GM12801 (cell line): ENCODE measurements around the gene EXTL1.

ENCODE experiments used
- TF ChIP-seq, protein P1 (sequence below): IDR thresholded peaks from one replicate; pipeline ENCODE4 v1.5.1; 2011; ENCODE audit warnings: control low read depth; ENCODE audit not compliant: insufficient read length; ENCODE audit errors: extremely low read depth

The EXTL1 gene

DNA sequence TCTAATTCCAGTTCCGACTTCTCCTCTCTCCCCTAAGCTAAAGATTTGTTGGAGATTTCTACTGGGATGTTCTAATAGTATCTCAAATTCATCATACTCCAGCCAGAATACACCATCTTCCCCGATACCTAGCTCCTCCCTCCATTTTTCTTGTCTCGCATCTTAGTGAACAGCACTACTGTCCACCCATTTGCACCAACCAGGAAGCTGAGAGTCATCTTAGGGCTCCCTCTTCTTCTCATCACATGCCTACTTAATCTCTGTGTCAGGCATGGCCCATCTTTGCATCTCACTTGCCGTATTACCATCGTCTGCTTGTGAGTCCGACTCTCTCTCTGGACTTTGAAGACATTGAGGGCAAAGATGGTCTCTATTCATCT, 49.4 kb downstream of the EXTL1 start:
- TF ChIP-seq, protein P1, sequence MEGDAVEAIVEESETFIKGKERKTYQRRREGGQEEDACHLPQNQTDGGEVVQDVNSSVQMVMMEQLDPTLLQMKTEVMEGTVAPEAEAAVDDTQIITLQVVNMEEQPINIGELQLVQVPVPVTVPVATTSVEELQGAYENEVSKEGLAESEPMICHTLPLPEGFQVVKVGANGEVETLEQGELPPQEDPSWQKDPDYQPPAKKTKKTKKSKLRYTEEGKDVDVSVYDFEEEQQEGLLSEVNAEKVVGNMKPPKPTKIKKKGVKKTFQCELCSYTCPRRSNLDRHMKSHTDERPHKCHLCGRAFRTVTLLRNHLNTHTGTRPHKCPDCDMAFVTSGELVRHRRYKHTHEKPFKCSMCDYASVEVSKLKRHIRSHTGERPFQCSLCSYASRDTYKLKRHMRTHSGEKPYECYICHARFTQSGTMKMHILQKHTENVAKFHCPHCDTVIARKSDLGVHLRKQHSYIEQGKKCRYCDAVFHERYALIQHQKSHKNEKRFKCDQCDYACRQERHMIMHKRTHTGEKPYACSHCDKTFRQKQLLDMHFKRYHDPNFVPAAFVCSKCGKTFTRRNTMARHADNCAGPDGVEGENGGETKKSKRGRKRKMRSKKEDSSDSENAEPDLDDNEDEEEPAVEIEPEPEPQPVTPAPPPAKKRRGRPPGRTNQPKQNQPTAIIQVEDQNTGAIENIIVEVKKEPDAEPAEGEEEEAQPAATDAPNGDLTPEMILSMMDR, result no peak

DNA sequence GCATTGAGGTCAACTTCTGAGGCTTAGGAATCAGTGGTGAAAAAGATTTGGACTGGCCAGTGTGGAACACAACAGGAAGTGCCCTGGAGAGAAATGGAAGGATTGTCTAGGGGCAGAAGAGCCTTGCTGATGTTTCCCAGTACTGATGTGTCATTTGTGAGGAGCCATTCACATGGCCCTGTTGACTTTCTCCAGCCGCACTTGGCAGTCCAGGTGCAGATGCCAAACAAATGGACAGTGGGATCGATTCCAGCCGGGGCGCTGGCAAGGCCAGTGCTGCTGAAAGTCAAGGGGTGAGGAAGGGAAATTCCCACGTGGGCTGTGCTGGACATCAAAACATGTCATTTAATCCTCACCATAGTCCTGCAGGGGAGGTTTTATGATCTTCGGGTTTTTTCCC, 50.7 kb downstream of the EXTL1 start:
- TF ChIP-seq, protein P1, result no peak

DNA sequence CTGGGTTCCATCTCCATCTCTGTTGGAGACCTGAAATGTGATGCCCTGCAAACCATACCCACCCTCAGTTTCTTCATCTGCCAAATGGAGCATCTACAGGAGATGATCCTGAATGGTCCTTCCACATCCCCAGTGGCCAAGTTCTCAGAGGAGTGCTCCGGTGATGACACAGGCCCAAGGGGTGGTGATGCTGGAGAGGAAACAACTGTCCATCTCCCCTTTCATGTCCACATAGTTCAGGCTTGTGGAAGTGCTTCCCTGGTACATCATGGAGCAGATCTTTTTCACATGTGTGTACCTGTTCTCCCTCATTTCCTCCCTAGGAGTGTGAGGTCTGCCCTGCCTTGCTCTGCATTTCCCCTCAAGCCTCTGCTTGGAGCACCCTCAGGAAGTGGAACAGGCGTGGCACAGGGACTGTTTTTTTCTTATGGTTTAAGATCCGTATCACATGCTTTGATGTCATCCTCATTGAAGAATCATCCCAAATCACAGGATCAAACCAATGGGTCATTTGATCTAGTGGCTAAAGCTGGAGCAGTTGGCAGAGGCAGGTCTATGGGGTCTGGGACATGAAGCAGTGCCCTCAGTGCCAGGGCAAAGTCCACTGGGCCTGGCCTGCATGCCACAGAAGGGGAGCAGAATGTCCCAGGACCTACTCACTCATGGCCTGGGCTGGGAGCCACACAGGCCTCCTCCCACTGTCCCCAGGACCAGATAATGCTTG, 54.0 kb downstream of the EXTL1 start:
- TF ChIP-seq, protein P1, result no peak

DNA sequence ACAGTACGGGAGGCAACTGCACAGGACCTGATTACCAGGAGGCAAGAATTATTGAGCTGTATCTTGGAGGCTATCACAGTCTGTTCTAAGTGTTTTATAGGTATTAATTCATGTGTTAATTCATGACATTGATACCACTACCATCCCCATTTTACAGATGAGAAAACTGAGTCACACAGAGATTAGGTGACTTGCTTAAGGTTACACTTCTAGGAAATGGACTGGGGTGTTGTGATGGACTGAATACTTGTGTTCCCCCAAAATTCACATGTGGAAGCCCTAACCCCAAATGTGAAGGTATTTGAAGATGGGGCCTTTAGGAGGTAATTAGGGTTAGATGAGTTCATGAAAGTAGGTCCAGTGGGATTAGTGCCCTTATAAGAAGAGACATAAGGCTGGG, 55.9 kb downstream of the EXTL1 start:
- TF ChIP-seq, protein P1, result no peak

DNA sequence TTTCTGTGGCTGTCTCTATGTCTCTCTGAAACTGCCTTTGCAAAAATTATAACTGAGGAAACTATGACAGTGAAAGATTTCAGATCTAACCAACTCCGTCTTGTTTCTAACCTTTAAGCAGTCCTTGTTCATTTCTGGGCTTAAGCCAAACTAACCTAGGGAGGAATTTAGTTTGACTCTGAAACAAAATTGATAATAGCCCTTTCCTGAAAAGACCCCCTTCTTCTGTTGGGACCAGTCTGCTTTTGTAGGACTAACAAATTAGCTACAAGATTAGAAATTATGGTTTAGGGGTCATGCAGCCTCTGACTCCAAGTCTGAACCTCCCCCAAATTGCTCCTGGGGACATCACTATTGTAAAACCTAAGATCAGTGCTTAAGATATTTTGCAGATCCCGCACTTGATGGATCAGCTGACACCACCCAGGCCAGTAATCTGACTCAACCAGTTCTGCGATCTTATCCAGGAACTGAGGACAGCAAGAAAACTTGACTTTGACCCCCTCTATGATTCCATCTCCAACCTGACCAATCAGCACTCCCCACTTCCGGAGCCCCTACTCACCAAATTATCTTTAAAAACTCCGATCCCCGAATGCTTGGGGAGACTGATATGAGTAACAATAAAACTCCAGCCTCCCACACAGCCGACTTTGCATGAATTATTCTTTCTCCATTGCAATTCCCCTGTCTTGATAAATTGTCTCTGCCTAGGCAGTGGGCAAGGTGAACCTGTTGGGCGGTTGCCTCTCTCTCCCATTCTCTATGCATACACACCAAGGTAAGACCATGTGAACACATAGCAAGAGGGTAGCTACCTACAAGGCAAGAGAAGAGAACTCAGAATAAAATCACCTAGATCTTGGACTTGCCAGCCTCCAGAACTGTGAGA, 57.0 kb downstream of the EXTL1 start:
- TF ChIP-seq, protein P1, result no peak

DNA sequence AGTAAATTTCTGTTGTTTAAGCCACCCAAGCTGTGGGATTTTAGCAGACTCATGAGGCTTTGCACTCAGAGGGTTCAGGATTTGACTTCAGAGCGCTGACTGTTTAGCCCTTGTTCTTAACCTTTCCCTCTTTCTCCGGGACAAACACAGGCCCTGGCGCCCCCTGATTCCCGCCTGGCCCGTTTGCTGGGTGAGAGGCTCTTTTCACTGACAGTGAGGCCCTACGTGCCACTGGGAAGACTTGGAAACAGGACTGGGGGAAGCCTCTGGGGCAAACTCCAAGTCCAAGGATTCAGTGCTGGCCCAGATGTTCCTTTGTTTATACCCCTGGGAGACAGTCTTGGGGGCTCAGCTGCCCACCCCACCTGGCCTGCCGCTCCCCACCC, 57.6 kb downstream of the EXTL1 start:
- TF ChIP-seq, protein P1, result no peak

DNA sequence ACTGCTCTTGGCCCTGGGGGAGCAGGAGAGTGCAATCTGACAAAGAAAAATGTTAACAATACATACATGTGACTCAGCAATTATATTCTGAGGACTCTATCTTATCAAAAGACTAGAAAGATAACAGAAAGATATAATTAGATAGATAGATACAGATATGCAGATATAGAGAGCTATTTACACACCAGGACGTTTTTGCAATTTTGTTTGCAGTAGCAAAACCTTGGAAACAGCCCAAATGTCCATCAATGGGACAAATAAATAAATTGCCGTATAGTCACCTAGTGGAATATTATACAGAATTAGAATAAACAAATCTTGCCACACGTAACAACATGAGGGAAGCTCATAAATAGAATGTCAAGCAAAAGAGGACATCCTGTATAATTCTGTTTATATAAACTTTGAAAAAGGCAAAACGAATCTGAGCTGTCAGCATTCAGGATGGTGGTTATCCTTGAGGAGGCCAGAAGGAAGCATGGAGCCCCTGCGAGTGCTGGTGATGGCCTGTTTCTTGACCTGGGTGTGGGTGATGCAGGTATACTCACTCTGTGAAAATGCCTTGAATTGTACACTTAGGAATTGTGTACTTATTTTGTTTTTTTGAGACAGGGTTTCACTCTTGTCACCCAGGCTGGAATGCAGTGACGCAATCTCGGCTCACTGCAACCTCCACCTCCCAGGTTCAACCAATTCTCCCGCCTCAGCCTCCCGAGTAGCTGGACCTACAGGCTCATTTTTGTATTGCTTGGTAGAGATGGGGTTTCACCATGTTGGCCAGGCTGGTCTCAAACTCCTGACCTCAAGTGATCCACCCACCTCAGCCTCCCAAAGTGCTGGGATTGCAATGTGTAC, 58.6 kb downstream of the EXTL1 start:
- TF ChIP-seq, protein P1, result no peak
